Fibroblast of lung (primary cell): Measurements from ENCODE around the gene ZXDC.

Experiments used
- CTCF ChIP-seq, 2 donors: IDR thresholded peaks in 1 of 2; conservative IDR thresholded peaks in 1 of 2; 1 replicate in 1 of 2; 2 replicates in 1 of 2; pipeline ENCODE4 v1.5.1; 2011 to 2012; ENCODE audit warnings: low read length in 2 of 2, control low read depth in 1 of 2, inconsistent platforms in 1 of 2, low read depth in 1 of 2, mild to moderate bottlenecking in 1 of 2
- EZH2 ChIP-seq: IDR thresholded peaks from 2 replicates; pipeline ENCODE4 v1.5.1; 2012; ENCODE audit warnings: low read length, control low read depth, mild to moderate bottlenecking; ENCODE audit errors: missing control alignments

GRCh38 chr3:126419886-126420786, 55.6 kb downstream of the ZXDC start:
- no peak for TF ChIP-seq EZH2
- TF ChIP-seq CTCF (conservative IDR thresholded peaks at IDR 0.05 in 1 of 2, IDR thresholded peaks at IDR 0.05 in 1 of 2; ENCODE audit: low read depth in 1 of 2, low read length in 2 of 2): no peak
